ENCODE results near the gene MTMR2. TPM values are rescaled to one million over a fixed set of nuclear protein-coding genes. Genes with fewer than 3 reads are reported as not detected.

The MTMR2 gene
- total and polyA plus RNA-seq, 2 experiments from 2014 or later = 26.6 to 52.6 TPM

- TF ChIP-seq REST (IDR thresholded peaks at IDR 0.05; ENCODE audit: unreplicated experiment) = no peak
- no peak for TF ChIP-seq JUNB (IDR thresholded peaks at IDR 0.05; ENCODE audit: unreplicated experiment)
- TF ChIP-seq ZNF114 (CRISPR knock-in tag; IDR thresholded peaks at IDR 0.05) = no peak
- TF ChIP-seq ZNF331 (CRISPR knock-in tag; IDR thresholded peaks at IDR 0.05; ENCODE audit: low read depth) = no peak
Observed at GRCh38 chr11:95891423-95892170, 32.3 kb downstream of the MTMR2 start (continued).

GRCh38 chr11:95888852-95889251 lies 35.1 kb downstream of the MTMR2 start:
- H3K27ac ChIP-seq (ENCODE audit: low read depth) = no peak overlapping the region
- ATAC-seq = no peak
- no peaks in the 10 kb centered on the region for H3F3A ChIP-seq (replicated peaks; ENCODE audit: low read depth)
- no peaks in the 10 kb centered on the region for H3K27me3 ChIP-seq (ENCODE audit: insufficient read depth)
- H2AFZ ChIP-seq = no peak overlapping the region
- H4K20me1 ChIP-seq (replicated peaks; ENCODE audit: insufficient read depth) = peaks cover 3% of the 10 kb centered on the region
- H3K4me1 Mint-ChIP-seq = no peaks in the 10 kb centered on the region
- H3K4me1 ChIP-seq (ENCODE audit: insufficient read depth) = 0 out of 2 replicates have a peak, but pooled peaks cover 2% of the 10 kb centered on the region
- H3K36me3 Mint-ChIP-seq (ENCODE audit: low read depth) = no peaks in the 10 kb centered on the region
- no peaks in the 10 kb centered on the region for H3K9me2 ChIP-seq (ENCODE audit: insufficient read depth)
- H3K4me3 ChIP-seq = no peak overlapping the region
- H3K27me3 Mint-ChIP-seq (ENCODE audit: insufficient read depth, low read depth, poor library complexity) = no peaks in the 10 kb centered on the region
- no peak overlapping the region for H3K4me3 Mint-ChIP-seq
- peaks cover 4% of the 10 kb centered on the region; the same call in 1 of the 2 replicates for H3K79me2 ChIP-seq (replicated peaks; ENCODE audit: insufficient read depth)
- H3K9me3 Mint-ChIP-seq = no peaks in the 10 kb centered on the region
- no peak overlapping the region for H3K27ac Mint-ChIP-seq
- DNase-seq (ENCODE audit: low spot score) = no peak
- no peak overlapping the region for H3K4me2 ChIP-seq
- peaks cover 4% of the 10 kb centered on the region; the same call in 1 of the 2 replicates for H3K36me3 ChIP-seq (ENCODE audit: insufficient read depth)
- TF ChIP-seq CTCF (conservative IDR thresholded peaks at IDR 0.05; ENCODE audit: low read depth in 2 of 2) (no peak), NANOG (IDR thresholded peaks at IDR 0.05; ENCODE audit: borderline replicate concordance) (no peak), EZH2 (IDR thresholded peaks at IDR 0.05; ENCODE audit: low read depth, unreplicated experiment) (no peak), ZNF114 (CRISPR knock-in tag; IDR thresholded peaks at IDR 0.05) (no peak), ETS1 (IDR thresholded peaks at IDR 0.05) (no peak), ZNF462 (CRISPR knock-in tag; IDR thresholded peaks at IDR 0.05) (no peak), EZH2phosphoT487 (IDR thresholded peaks at IDR 0.05; ENCODE audit: unreplicated experiment) (no peak)

All from GM23338 (cell line).